ENCODE measurements around the gene RENBP.

DNA sequence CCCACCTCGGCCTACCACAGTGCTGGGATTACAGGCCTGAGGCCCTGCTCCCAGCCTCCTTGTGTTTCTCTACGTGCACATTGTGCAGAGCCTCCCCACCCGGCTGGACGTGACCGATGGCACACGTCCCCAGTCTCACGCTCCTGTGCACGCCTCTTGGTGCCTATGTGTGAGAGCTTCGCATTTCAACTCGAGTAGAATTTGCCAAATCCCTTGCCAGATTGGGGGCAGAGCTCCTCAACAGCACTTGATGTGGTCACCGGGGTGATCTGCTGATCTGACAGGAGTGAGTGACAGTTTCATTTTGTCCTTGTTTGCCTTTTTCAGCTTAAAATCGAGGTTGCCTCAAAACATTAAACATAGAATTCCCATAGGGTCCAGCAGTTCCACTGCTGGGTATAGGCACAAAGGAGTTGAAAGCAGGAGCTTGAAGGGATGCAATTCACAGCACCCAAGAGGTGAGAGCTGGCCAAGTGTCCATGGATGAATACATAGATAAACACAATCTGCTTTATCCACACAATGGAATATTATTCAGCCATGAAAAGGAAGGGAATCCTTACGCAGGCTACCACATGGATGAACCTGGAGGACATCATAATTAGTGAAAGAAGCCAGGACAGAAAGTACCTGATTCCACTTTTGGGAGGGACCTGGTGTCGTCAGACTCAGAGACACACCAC lies 45.7 kb upstream of the RENBP start:
- TF ChIP-seq EZH2 (IDR thresholded peaks at IDR 0.05) (no peak), POLR2AphosphoS5 (IDR thresholded peaks at IDR 0.05; ENCODE audit: borderline replicate concordance, low read depth, low read length) (no peak), FOXP2 (optimal IDR thresholded peaks at IDR 0.05; ENCODE audit: control extremely low read depth, extremely low read length, insufficient read depth) (no peak)
